HG02885 (cell line): ENCODE measurements around the gene AUTS2.
A peak's percentile ranks its signal among the peaks of the same experiment; 100 is the strongest.

Experiments
- ATAC-seq: cut with Tn5 transposase; IDR thresholded peaks from one replicate; pipeline ENCODE4 v1.9.1; 2021; ENCODE audit warnings: mild to moderate bottlenecking; ENCODE audit not compliant: unreplicated experiment, poor library complexity

Gene AUTS2

GRCh38 chr7:70614237-70615045 is 1016.2 kb downstream of the AUTS2 start:
- ATAC-seq, result peak; percentile 59

DNA sequence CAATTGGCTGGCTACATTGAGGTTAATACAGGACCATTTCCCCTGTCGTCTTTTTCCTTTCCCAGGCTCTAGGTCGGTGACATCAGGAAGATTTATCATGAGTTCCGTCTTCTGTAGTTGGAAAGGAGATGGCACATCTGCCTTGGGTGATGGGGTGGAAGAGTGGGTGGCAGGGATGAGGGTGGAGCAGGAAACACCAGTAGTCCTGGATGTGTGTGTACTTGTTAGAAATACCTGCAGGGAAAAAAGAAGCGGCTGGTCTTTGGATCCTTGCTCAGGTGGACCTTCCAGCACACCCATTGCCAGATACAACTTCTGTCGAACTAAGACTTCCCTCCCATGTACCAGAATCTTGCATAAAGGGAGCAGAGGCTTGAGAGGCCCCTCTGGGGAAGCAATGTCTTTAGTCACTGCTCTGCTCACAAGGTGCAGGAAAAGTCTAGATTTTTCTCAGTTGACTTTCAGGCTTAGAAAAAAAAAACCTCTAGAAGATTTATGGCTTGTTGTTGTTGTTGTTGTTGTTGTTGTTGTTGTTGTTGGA is 1016.9 kb downstream of the AUTS2 start:
- ATAC-seq, result no peak

DNA sequence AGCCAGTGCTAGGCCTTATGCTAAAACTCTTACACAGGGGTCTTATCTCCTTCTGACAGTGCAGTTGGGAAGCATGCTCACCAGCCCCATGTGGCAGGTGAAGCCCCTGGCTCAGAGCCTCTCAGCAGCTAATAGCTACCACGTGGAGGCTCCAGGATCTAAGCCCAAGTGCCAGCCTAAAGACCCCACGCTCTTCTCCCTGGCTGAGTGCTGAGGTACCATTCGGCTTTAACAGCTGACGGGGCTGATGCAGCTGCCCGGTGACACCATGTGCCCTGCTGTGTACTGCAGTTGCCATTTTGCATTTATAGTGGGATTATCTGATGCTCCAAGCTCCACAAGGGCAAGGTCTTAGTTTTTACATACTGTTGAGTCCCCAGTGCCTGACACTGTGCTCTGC is 1017.9 kb downstream of the AUTS2 start:
- no peak for ATAC-seq

GRCh38 chr7:70616821-70617220 is 1018.5 kb downstream of the AUTS2 start:
- no peak for ATAC-seq

- ATAC-seq, result no peak
Measured at GRCh38 chr7:70618020-70618551, 1019.8 kb downstream of the AUTS2 start.

DNA sequence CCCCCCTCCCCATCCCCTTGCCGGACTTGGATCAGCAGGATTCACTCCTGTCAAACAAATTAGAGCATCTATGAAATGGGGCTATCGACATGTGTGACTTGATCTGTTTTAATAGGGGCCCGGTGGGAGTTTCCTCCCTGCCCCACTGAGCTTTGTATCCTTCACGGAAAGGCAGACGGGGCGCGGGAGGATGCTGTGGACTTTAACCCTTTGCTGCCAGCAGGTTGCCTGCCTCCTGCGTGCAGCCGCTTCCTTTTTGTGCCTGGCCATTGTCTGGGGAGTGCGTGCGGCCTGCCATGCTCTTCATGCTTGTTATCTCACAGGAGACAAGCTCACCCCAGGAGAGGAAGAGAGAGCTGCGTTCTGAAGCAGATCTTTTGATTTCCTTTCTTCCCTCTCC is 1020.9 kb downstream of the AUTS2 start:
- no peak for ATAC-seq

DNA sequence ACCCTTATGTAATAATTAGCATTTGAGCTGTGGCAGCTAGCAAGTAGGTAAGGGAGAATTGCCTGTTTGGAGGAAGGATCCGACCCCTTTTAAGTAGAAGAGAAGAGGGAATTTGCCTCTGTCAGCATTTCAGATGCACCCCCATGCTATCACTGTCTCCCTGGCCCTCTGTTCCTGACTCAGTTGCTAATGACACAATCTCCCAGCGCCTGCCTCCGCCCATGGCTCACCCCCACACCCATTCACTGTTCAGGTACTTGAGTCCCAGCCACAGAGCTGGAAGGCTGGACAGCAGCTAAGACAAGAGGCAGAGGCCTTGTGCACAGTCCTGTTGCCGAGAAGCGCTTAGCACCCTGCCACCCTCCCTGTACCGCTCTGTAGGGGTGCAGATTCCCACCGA is 1021.4 kb downstream of the AUTS2 start:
- ATAC-seq, result no peak

- ATAC-seq, result no peak
Measured at GRCh38 chr7:70620333-70621055, 1022.2 kb downstream of the AUTS2 start.

DNA sequence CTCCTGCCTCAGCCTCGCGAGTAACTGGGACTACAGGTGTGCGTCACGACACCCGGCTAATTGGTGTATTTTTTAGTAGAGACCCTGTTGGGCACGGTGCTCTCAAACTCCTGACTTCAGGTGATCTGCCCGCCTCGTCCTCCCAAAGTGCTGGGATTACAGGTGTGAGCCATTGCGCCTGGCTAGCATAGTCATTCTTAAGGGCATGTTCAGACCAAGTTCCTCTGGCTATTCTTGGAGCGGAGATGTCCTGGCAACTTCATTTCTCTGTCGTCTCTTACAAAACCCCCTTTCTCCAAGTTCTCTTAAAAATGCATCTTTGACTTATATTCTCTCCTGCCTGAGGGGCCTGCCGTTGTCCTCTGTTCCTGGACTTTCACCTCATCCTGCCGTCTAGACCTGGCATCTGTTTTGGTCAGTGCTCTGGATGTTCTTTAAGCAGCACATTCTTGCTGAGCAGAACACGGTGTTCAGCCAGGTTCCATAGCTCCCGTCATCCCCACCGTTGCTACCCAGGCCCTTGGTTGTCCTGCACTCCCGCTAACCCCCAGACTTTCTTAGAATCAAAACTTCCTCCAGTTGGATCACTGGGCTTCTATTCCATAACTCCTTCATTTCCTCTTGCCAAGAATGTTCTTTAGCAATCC is 1023.8 kb downstream of the AUTS2 start:
- no peak for ATAC-seq

- no peak for ATAC-seq
Measured at GRCh38 chr7:70622936-70623335, 1024.7 kb downstream of the AUTS2 start.

GRCh38 chr7:70624500-70625103 is 1026.3 kb downstream of the AUTS2 start:
- ATAC-seq, result no peak

GRCh38 chr7:70627461-70627860 is 1029.2 kb downstream of the AUTS2 start:
- no peak for ATAC-seq

- ATAC-seq, result no peak
Measured at GRCh38 chr7:70630440-70630817, 1032.2 kb downstream of the AUTS2 start.

- ATAC-seq, result no peak
Measured at GRCh38 chr7:70630818-70631457, 1032.7 kb downstream of the AUTS2 start.

DNA sequence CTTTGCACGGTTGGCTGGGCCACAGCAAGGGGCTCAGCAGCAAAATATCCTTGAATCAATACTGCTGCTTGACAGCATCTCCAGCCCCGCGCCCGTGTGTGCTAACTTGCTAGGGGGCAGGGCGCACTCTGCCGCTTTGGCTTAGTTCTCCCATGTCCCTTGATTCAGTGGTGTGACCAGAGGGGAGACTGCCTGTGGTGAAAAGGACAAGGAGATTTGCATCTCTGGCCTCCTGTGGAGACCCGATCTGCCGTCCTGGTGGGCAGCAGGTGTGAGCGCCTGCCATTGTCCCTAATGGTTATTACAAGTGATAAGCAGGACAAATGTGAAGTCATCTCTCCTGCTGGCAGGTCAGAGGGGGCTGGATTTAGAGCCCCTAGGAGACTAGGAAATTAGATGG is 1033.4 kb downstream of the AUTS2 start:
- no peak for ATAC-seq

DNA sequence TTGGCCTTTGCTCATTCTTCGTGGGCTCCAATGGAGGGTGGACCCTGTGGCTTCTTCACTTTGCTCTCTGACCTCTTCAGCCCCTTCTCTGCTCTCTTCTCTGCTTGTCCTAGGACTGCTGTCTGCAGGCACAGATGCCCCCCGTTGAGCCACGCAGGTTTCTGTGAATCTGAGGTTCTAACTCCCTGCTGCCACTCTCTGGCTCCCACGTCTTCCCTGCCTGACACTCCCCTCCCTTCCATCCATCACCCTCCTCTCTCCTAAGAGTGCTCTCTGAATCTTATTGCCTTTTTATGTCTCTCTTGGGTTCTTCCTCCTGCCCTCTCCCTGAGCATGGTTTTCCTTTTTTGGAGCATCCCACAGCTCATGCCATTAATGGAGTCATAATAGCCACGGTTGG is 1034.1 kb downstream of the AUTS2 start:
- ATAC-seq, result no peak

GRCh38 chr7:70634071-70634470 is 1035.8 kb downstream of the AUTS2 start:
- ATAC-seq, result no peak

- no peak for ATAC-seq
Measured at GRCh38 chr7:70634610-70635068, 1036.4 kb downstream of the AUTS2 start.

DNA sequence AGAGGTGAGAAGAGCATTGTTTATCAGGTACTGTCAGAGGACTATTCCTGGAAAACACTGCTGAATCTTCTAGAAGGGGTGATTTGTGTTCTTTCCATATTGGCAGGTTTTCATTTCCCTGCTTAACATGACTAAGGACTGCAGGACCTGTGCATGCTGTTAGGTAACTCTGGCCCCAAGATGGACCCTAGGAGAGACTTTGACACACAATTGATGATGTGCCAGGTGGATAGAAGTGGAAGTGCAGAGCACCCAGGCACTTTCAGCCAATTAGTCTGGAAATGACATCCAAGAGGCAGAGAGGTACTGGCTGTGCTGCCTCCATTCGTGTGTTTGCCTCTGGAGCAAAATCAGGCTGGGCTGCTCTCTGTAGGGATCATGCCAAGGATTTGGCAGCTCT is 1037.4 kb downstream of the AUTS2 start:
- ATAC-seq, result no peak

- no peak for ATAC-seq
Measured at GRCh38 chr7:70636169-70636568, 1037.9 kb downstream of the AUTS2 start.
